AG10803 (cell line): Measurements from ENCODE around the gene PAEP.

Source experiments
- DNase-seq: peaks from one replicate; pipeline ENCODE4 v3.0.0; 2010; ENCODE audit warnings: low read depth
- H3K4me3 ChIP-seq: 2 replicates; pipeline ENCODE4 v1.5.1; 2011; ENCODE audit warnings: mild to moderate bottlenecking, low read length, control low read depth
- CTCF ChIP-seq: conservative IDR thresholded peaks from 2 replicates; pipeline ENCODE4 v1.5.1; 2011; ENCODE audit warnings: mild to moderate bottlenecking, low read length, control low read depth, inconsistent platforms

PAEP gene

GRCh38 chr9:135588886-135589595, 27.5 kb downstream of the PAEP start:
- TF ChIP-seq CTCF: no peak
- DNase-seq: no peak
- no peak overlapping the region for H3K4me3 ChIP-seq

DNA sequence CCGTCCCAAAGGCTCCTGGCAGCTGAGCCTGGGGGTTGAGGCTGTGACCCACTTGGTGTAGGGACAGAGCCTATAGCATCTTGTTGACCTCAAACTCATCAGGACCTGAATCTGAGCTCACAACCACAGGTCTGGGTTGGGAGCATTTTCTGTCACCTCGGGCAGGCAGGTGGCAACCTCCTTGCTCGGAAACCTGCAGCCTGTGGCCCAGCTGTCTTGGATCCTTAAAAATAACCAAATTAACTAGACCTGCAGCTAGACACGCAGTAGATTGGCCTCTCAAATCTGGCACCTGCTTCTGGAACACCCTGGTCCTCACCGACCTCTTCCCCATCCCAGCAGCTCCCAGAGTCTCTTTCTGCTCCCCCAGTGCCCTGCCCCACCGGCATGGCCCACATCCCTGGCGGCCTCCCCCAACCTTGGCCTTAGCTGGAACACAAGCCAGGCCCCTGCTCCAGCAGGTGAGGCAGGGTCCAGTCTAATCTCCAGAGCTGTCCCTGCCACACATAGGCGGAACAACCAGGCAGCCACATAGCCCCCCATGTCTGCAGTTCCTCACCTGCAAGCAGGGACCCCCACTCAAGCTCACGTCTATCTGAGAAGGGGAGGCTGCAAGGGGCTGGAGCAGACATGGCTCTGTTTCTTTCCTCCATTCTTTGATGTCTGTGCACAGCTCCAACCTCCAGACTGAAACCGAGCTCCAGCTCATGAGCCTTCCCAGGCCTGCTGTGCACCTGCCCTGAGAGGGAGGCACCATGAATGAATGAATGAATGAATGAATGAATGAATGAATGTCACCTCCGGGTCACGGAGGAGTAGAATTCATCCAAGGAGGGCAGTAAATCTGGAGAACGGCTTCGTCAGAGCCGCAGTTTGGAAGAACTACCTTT, 28.3 kb downstream of the PAEP start:
- no peak for TF ChIP-seq CTCF
- DNase-seq: no peak
- H3K4me3 ChIP-seq: no peak overlapping the region

- no peak overlapping the region for H3K4me3 ChIP-seq
- no peak for DNase-seq
- TF ChIP-seq CTCF: no peak
Measured at GRCh38 chr9:135590486-135591079, 29.0 kb downstream of the PAEP start.

GRCh38 chr9:135591506-135592330, 30.2 kb downstream of the PAEP start:
- no peak overlapping the region for H3K4me3 ChIP-seq
- no peak for TF ChIP-seq CTCF
- no peak for DNase-seq

DNA sequence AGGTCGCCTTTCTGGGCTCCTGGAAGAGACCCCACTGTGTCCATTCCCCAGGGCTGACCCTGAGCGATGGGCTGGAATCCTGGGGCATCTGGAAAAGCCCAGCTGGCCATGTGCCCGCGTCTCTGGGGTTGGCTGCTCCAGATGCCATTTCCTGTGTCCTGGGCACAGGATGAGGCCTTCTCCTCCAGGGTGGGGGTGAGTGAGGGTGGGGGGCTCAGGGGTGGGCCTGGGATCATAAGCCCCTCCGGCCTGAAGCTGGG, 30.7 kb downstream of the PAEP start:
- no peak for DNase-seq
- H3K4me3 ChIP-seq: no peak overlapping the region
- no peak for TF ChIP-seq CTCF

GRCh38 chr9:135592625-135593024, 31.1 kb downstream of the PAEP start:
- no peak for DNase-seq
- no peak overlapping the region for H3K4me3 ChIP-seq
- no peak for TF ChIP-seq CTCF
